Vagina (tissue), 2 donors: ENCODE results near the gene ABAT.

ENCODE experiments used
- POLR2A ChIP-seq, 2 donors: fragments of 450-650 bp; IDR thresholded peaks; one replicate each; pipeline ENCODE4 v1.6.1; 2017; ENCODE audit warnings: antibody characterized with exemption in 2 of 2, mild to moderate bottlenecking in 2 of 2, moderate library complexity in 2 of 2
- TF ChIP-seq, protein P1 (sequence below), 3 experiments: fragments of 450-650 bp in 2 of 3; fragments of 200-600 bp in 1 of 3; sonication (generic) in 1 of 3; IDR thresholded peaks; one replicate each; pipeline ENCODE4 v1.5.1; 2017 to 2019; ENCODE audit warnings: antibody characterized with exemption in 3 of 3, mild to moderate bottlenecking in 2 of 3, moderate library complexity in 2 of 3

DNA sequence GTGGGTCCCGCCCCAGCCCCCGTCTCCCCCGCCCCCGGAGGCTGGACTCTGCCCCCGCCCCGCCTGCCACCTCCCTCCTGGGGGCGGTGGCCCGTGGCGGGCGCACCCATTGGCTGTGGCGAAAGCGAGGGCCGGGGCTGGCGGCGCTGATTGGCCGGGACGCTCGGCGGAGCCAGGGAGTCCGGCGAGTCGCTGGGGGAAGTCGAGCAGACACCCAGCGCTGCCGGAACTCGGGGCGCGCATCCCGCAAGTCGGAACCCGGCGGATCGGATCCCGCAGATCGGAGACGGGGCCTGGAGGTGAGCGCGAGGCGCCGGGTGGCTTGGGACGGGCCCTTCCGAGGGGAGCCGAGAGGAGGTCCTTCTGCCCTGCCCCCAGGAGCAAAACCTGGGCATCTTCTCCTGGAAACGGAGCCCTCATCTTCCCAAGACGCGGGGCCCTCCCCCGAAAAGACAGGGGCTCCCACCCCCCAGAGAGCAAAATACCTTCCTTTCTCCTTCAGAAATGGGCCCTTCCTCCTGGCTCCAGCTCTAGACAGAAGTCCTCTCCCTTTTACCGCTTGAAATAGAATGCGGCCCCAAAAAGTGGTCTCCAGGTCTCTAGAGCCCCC, at the start of gene ABAT:
- TF ChIP-seq POLR2A (IDR thresholded peaks at IDR 0.05), result no peak
- TF ChIP-seq, protein P1, sequence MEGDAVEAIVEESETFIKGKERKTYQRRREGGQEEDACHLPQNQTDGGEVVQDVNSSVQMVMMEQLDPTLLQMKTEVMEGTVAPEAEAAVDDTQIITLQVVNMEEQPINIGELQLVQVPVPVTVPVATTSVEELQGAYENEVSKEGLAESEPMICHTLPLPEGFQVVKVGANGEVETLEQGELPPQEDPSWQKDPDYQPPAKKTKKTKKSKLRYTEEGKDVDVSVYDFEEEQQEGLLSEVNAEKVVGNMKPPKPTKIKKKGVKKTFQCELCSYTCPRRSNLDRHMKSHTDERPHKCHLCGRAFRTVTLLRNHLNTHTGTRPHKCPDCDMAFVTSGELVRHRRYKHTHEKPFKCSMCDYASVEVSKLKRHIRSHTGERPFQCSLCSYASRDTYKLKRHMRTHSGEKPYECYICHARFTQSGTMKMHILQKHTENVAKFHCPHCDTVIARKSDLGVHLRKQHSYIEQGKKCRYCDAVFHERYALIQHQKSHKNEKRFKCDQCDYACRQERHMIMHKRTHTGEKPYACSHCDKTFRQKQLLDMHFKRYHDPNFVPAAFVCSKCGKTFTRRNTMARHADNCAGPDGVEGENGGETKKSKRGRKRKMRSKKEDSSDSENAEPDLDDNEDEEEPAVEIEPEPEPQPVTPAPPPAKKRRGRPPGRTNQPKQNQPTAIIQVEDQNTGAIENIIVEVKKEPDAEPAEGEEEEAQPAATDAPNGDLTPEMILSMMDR (IDR thresholded peaks at IDR 0.05), result no peak
